GM18519 (cell line): ENCODE data around the gene RNF11.

Experiments
- ATAC-seq: cut with Tn5 transposase; IDR thresholded peaks from one replicate; pipeline ENCODE4 v1.9.1; 2021; ENCODE audit warnings: mild to moderate bottlenecking, moderate library complexity; ENCODE audit not compliant: unreplicated experiment, low FRiP score

The RNF11 gene

GRCh38 chr1:51310871-51311613 lies 75.0 kb downstream of the RNF11 start:
- ATAC-seq: no peak

GRCh38 chr1:51311826-51312225 lies 75.8 kb downstream of the RNF11 start:
- ATAC-seq: no peak

GRCh38 chr1:51312718-51313117 lies 76.6 kb downstream of the RNF11 start:
- ATAC-seq: no peak

- no peak for ATAC-seq
Measured at GRCh38 chr1:51313268-51313852, 77.3 kb downstream of the RNF11 start.

DNA sequence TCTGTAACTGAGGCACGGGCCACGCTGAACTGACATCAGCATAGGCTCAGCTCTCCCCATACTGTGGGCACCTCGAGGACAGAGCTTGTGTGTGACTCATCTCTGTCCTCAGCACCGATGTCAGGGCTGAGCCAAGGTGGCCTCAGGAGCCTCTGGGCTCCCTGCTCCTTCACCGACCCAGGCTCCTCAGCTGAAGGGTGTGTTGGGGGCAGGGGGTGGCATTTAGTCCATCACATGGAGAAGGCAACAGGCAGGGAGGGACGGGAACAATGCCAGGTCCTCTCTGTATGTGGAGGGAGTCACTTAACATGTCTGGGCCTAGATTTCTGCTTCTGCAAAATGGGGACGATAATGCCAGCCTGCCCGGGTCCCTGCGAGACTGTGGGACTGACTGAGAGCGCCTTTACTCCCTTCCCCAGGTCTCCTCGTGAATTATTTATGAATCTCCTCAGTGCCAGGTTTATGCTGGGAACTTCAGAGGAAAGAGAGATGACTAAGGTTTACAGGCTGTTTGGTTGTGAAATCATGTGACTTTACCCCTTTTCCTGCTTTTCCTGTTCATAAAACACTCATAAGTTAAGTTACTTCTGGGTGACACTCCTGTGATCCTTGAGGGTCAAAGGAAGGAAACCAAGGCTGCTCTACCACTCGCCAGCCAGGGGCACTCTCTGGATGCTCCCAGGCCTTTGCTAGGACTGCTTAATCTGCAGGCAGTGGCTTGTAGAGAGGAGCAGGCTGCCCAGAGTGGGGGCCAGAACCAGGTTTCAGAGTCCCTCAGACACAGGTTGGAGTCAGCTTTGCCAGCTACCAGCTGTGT lies 78.1 kb downstream of the RNF11 start:
- no peak for ATAC-seq

DNA sequence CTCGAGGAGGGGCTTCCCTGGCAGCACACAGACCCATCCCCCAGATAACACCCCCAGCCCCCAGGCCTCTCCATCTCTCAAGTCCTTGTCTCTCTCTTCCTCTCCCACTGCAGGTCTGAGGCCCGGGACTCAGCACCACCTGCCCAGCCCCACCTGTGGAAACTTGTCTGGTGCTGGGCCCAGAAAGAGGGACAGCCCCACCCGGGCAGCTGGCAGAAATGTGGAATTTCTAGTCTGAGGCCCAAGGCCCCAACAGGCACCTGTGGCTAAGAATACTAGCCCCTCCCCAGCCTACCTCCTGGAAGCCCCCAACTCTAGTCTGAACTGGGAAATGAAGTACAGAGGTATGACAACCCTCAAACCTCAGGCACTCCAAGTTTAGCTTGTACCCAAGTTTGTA lies 78.9 kb downstream of the RNF11 start:
- no peak for ATAC-seq

- ATAC-seq: no peak
Measured at GRCh38 chr1:51316113-51316845, 80.2 kb downstream of the RNF11 start.

GRCh38 chr1:51316846-51317120 lies 80.7 kb downstream of the RNF11 start:
- no peak for ATAC-seq

GRCh38 chr1:51317798-51318197 lies 81.7 kb downstream of the RNF11 start:
- no peak for ATAC-seq

- ATAC-seq: no peak
Measured at GRCh38 chr1:51320967-51321923, 85.2 kb downstream of the RNF11 start.

DNA sequence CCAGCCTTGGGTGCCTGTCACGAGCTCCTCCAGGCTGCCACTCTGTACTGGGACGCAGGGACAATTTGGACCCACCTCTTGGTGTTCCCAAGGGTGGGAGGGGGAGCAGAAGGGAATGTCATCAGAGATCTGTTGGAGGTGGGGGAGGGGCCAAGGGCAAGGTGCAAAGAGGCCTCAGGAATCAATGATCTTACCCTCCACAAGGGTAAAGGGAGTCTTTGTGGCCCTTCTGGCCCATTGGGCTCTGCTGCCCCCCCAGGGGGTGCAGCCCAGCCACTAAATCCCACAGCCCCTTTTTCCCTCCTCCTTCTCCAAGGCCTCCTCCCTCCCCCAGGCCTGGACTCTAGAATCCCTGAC lies 85.8 kb downstream of the RNF11 start:
- no peak for ATAC-seq

GRCh38 chr1:51322417-51323101 lies 86.5 kb downstream of the RNF11 start:
- ATAC-seq: no peak
